ENCODE results near the gene RIOX2.

RIOX2 gene

GRCh38 chr3:97988784-97989568, 16.7 kb upstream of the RIOX2 start:
- no peak for TF ChIP-seq CTCF (IDR thresholded peaks at IDR 0.05; ENCODE audit: insufficient read depth, missing control alignments)
- DNase-seq (ENCODE audit: insufficient read length, low spot score) (no peak), FAIRE-seq (no peak)

- FAIRE-seq: no peak
- no peak for DNase-seq (ENCODE audit: insufficient read length, low spot score)
These were observed 15.1 kb upstream of the RIOX2 start for GRCh38 chr3:97987306-97987705.

GRCh38 chr3:97983933-97984491, 11.8 kb upstream of the RIOX2 start:
- TF ChIP-seq CTCF (IDR thresholded peaks at IDR 0.05; ENCODE audit: insufficient read depth, missing control alignments): no peak
- no peak for FAIRE-seq
- no peak for DNase-seq (ENCODE audit: insufficient read length, low spot score)

More at GRCh38 chr3:97987306-97987705, 15.1 kb upstream of the RIOX2 start:
- no peak for TF ChIP-seq CTCF (IDR thresholded peaks at IDR 0.05; ENCODE audit: insufficient read depth, missing control alignments)

- FAIRE-seq (no peak), DNase-seq (ENCODE audit: insufficient read length, low spot score) (no peak)
- TF ChIP-seq CTCF (IDR thresholded peaks at IDR 0.05; ENCODE audit: insufficient read depth, missing control alignments): no peak
These were observed 9.7 kb upstream of the RIOX2 start for GRCh38 chr3:97981886-97982285.

GRCh38 chr3:97979610-97980009, 7.4 kb upstream of the RIOX2 start:
- peak; percentile 10 for TF ChIP-seq CTCF (IDR thresholded peaks at IDR 0.05; ENCODE audit: insufficient read depth, missing control alignments)
- no peak for DNase-seq (ENCODE audit: insufficient read length, low spot score)
- FAIRE-seq: no peak

GRCh38 chr3:97975466-97975865, 3.2 kb upstream of the RIOX2 start:
- DNase-seq (ENCODE audit: insufficient read length, low spot score) (no peak), FAIRE-seq (no peak)
- TF ChIP-seq CTCF (IDR thresholded peaks at IDR 0.05; ENCODE audit: insufficient read depth, missing control alignments): no peak

- FAIRE-seq (no peak), DNase-seq (ENCODE audit: insufficient read length, low spot score) (no peak)
- TF ChIP-seq CTCF (IDR thresholded peaks at IDR 0.05; ENCODE audit: insufficient read depth, missing control alignments): no peak
These were observed 2.8 kb upstream of the RIOX2 start for GRCh38 chr3:97974996-97975395.
